GM12878 (cell line): Measurements from ENCODE around the gene MYH9. TPM values are rescaled to one million over a fixed set of nuclear protein-coding genes. Genes with fewer than 3 reads are reported as not detected.

Experiments used
- MTA3 ChIP-seq: IDR thresholded peaks from 2 replicates; pipeline ENCODE4 v1.6.1; 2012; ENCODE audit warnings: low read length, inconsistent platforms, borderline replicate concordance
- NFYB ChIP-seq: IDR thresholded peaks from 2 replicates; pipeline ENCODE4 v1.6.1; 2011; ENCODE audit warnings: low read depth, mild to moderate bottlenecking, low read length, improper control_type of control experiment, moderate library complexity; ENCODE audit not compliant: insufficient read depth
- RCOR1 ChIP-seq: conservative IDR thresholded peaks from 2 replicates; pipeline ENCODE4 v1.6.1; 2012; ENCODE audit warnings: low read depth, low read length, improper control_type of control experiment
- SMAD1 ChIP-seq: fragments of 450-650 bp; IDR thresholded peaks from 2 replicates; pipeline ENCODE4 v1.6.1; 2018; ENCODE audit warnings: mild to moderate bottlenecking, low read depth; ENCODE audit not compliant: partially characterized antibody
- ZBTB40 ChIP-seq: fragments of 450-650 bp; IDR thresholded peaks from 2 replicates; pipeline ENCODE4 v1.6.1; 2016; ENCODE audit warnings: mild to moderate bottlenecking, moderate library complexity, borderline replicate concordance
- polyA plus RNA-seq, 11 experiments: library from polyadenylated mRNA; depleted of rRNA in 4 of 11; unstranded in 6 of 11; stranded (reverse) in 5 of 11; fragments of >200 nt; fragmentation: Nextera tagmentation in 4 of 11; fragmentation: Illumina TruSeq in 1 of 11; extraction: Ambion mirVana in 4 of 11; extraction: Trizol in 1 of 11; gene quantifications; 1 replicate in 1 of 11; 2 replicates in 10 of 11; pipeline versions ENCODE4 v1.2.1 to v1.2.3, GENCODE V29; 2011 to 2016; ENCODE audit warnings: inconsistent platforms in 2 of 11, missing spikeins in 2 of 11, low read depth in 1 of 11
- total RNA-seq, 4 experiments: library from RNA; depleted of rRNA in 3 of 4; stranded (reverse); fragments of >200 nt in 3 of 4; fragmentation: Illumina TruSeq in 1 of 4; extraction: Trizol in 1 of 4; gene quantifications; 2 replicates each; pipeline versions ENCODE4 v1.2.1 to v1.2.3, GENCODE V29; 2013 to 2021

The MYH9 gene
- total and polyA plus RNA-seq, 10 of the 15 experiments (the other 5 are each of a cell fraction or from before 2014, with no cell fraction given): 5.1 to 525 (median 145) TPM

GRCh38 chr22:36385491-36386350 is 2.0 kb downstream of the MYH9 start (continued):
- no peak for TF ChIP-seq ZBTB40
- TF ChIP-seq SMAD1: peak; percentile 18
- no peak for TF ChIP-seq NFYB
- no peak for TF ChIP-seq MTA3
- 0 out of 2 replicates have a peak, but pooled peaks have one; percentile 9 for TF ChIP-seq RCOR1
